Right ventricle myocardium superior (tissue), 1 donor: ENCODE data around the gene HOXA5. TPM values are rescaled to one million over a fixed set of nuclear protein-coding genes. Genes with fewer than 3 reads are reported as not detected.

Experiments used
- ATAC-seq: fragments of 200-7000 bp; cut with Tn5 transposase; one replicate; pipeline ENCODE4 v1.9.1; 2020; ENCODE audit warnings: mild to moderate bottlenecking; ENCODE audit not compliant: poor library complexity
- DNase-seq: peaks from one replicate; pipeline ENCODE4 v3.0.0-alpha.2; 2020
- intact Hi-C: fragments of 100-400 bp; cut with DNase I; formaldehyde crosslinking; loops from one replicate; pipeline ENCODE4 v1.11.2; 2022
- total RNA-seq: library from RNA; stranded (reverse); fragmentation: NEBNext Ultra II Directional; extraction: Animal tissue kit (Norgen Biotek cat#: 25700); gene quantifications from one replicate; pipeline ENCODE4 v1.2.1, GENCODE V29; 2021
- donor health status: DM: no; HTN: yes; CAD: no; lungs with severe emphysema.

HOXA5 gene
- total RNA-seq, 1 donor from 2014 or later, result 0.62 TPM

- DNase-seq, result no peak
- intact Hi-C loops, result no loop called here
- peak; percentile 14 for ATAC-seq
These were observed 13.5 kb downstream of the HOXA5 start for GRCh38 chr7:27129729-27130539.

- ATAC-seq, result no peak
These were observed 14.4 kb downstream of the HOXA5 start for GRCh38 chr7:27128776-27129728.

GRCh38 chr7:27128034-27128433 lies 15.4 kb downstream of the HOXA5 start:
- ATAC-seq (no peak), DNase-seq (no peak)
- intact Hi-C loops, result no loop called here

More at GRCh38 chr7:27128776-27129728, 14.4 kb downstream of the HOXA5 start:
- no peak for DNase-seq
- intact Hi-C loops, result no loop called here

GRCh38 chr7:27126596-27127327 lies 16.7 kb downstream of the HOXA5 start:
- ATAC-seq, result no peak
- DNase-seq, result no peak
- intact Hi-C loops, result no loop called here

GRCh38 chr7:27125986-27126394 lies 17.5 kb downstream of the HOXA5 start:
- intact Hi-C loops, result no loop called here
- no peak for ATAC-seq
- DNase-seq, result no peak

- DNase-seq (no peak), ATAC-seq (no peak)
- intact Hi-C loops, result no loop called here
These were observed 18.4 kb downstream of the HOXA5 start for GRCh38 chr7:27124902-27125689.

GRCh38 chr7:27124096-27124901 lies 19.2 kb downstream of the HOXA5 start:
- DNase-seq (no peak), ATAC-seq (no peak)
- intact Hi-C loops, result no loop called here

GRCh38 chr7:27123477-27124053 lies 19.9 kb downstream of the HOXA5 start:
- DNase-seq (no peak), ATAC-seq (no peak)

GRCh38 chr7:27123007-27123476 lies 20.4 kb downstream of the HOXA5 start:
- ATAC-seq (no peak), DNase-seq (no peak)
- intact Hi-C loops, result no loop called here

More at GRCh38 chr7:27123477-27124053, 19.9 kb downstream of the HOXA5 start:
- intact Hi-C loops, result no loop called here

GRCh38 chr7:27122077-27122910 lies 21.2 kb downstream of the HOXA5 start:
- ATAC-seq (no peak), DNase-seq (no peak)
- intact Hi-C loops, result no loop called here

- intact Hi-C loops, result no loop called here
- no peak for ATAC-seq
- DNase-seq, result no peak
These were observed 21.8 kb downstream of the HOXA5 start for GRCh38 chr7:27121684-27122076.

- intact Hi-C loops, result no loop called here
- ATAC-seq, result no peak
- DNase-seq, result no peak
These were observed 24.0 kb downstream of the HOXA5 start for GRCh38 chr7:27119412-27119911.

GRCh38 chr7:27118580-27118979 lies 24.9 kb downstream of the HOXA5 start:
- intact Hi-C loops, result no loop called here
- ATAC-seq (no peak), DNase-seq (no peak)

GRCh38 chr7:27117887-27118491 lies 25.5 kb downstream of the HOXA5 start:
- intact Hi-C loops, result no loop called here
- no peak for DNase-seq
- ATAC-seq, result no peak
